ENCODE results near the gene HSD17B4.

The HSD17B4 gene

DNA sequence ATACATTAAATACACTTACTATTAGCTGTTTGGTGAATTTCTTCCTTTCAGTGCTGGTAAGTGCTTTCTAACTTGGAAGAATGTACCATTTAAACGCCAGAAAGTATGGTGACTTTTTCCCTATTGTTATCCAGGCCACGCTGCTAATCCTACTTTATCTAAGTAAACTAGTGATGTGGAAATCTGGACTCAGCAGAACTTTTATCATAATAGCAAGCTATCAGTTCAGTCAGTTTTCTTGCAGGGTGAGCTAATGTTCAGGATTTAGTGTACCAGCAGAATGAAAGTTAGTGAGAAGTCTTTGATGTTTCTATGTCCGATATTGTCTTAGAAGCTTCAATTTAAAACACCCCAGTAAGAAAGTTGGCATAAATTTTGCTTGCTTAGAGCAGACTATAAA, 72.2 kb downstream of the HSD17B4 start:
- TF ChIP-seq CTCF (IDR thresholded peaks at IDR 0.05) = no peak
- Histone ChIP-seq H3K36me3 (peaks cover 27 to 40% (median 33%) of the 10 kb centered on the region in 3 donors), H3K4me1 (no peaks in the 10 kb centered on the region)

GRCh38 chr5:119527351-119527750, 75.1 kb downstream of the HSD17B4 start:
- intact Hi-C loops (cut with DNase I; ENCODE audit: low total_unique reads) = no loop called here
- H3K4me1 ChIP-seq = no peaks in the 10 kb centered on the region
- no peak overlapping the region for H3K27ac ChIP-seq
- H3K9me3 ChIP-seq = no peaks in the 10 kb centered on the region
- no peak overlapping the region for H3K4me3 ChIP-seq
- H3K27me3 ChIP-seq = no peaks in the 10 kb centered on the region
- no peak for DNase-seq
- no peak for TF ChIP-seq CTCF (IDR thresholded peaks at IDR 0.05)
- H3K36me3 ChIP-seq = peaks cover 33 to 50% (median 36%) of the 10 kb centered on the region in 3 donors

More for the DNA sequence above, 72.2 kb downstream of the HSD17B4 start:
- Histone ChIP-seq H3K27ac (no peak overlapping the region), H3K9me3 (no peaks in the 10 kb centered on the region), H3K4me3 (no peak overlapping the region), H3K27me3 (no peaks in the 10 kb centered on the region)
- DNase-seq = no peak
- intact Hi-C loops (cut with DNase I; ENCODE audit: low total_unique reads) = no loop called here

GRCh38 chr5:119529811-119530210, 77.5 kb downstream of the HSD17B4 start:
- H3K27ac ChIP-seq = no peak overlapping the region
- intact Hi-C loops (cut with DNase I; ENCODE audit: low total_unique reads) = no loop called here
- H3K36me3 ChIP-seq = peaks cover 33 to 50% (median 36%) of the 10 kb centered on the region in 3 donors
- H3K27me3 ChIP-seq = no peaks in the 10 kb centered on the region
- H3K9me3 ChIP-seq = no peaks in the 10 kb centered on the region
- H3K4me1 ChIP-seq = no peaks in the 10 kb centered on the region
- no peak for DNase-seq
- TF ChIP-seq CTCF (IDR thresholded peaks at IDR 0.05) = no peak
- H3K4me3 ChIP-seq = no peak overlapping the region

DNA sequence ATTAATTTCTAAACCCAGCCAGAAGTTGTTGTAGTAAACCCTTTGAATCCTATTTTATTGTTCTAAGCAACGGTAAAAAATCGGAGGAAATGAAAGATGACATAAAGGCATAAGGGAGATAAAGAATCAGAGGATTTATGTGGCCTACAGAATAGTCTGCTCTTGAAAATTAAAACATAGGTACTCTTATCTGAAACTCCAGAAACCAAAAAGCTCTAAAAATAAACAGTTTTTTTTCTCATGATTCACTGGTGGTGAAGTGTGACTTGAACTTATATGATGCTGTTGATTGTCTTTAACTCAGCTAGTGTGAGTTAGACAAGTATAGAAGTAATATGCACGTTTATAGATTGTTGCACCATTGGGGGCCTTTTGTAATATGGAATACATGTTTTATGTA, 80.3 kb downstream of the HSD17B4 start:
- Histone ChIP-seq H3K4me1 (no peaks in the 10 kb centered on the region), H3K27ac (no peak overlapping the region), H3K9me3 (no peaks in the 10 kb centered on the region), H3K27me3 (no peaks in the 10 kb centered on the region), H3K36me3 (peaks cover 29 to 49% (median 34%) of the 10 kb centered on the region in 3 donors), H3K4me3 (no peak overlapping the region)
- intact Hi-C loops (cut with DNase I; ENCODE audit: low total_unique reads) = no loop called here
- no peak for DNase-seq
- TF ChIP-seq CTCF (IDR thresholded peaks at IDR 0.05) = no peak

- Histone ChIP-seq H3K9me3 (no peaks in the 10 kb centered on the region), H3K4me1 (no peaks in the 10 kb centered on the region), H3K27ac (no peak overlapping the region), H3K27me3 (no peaks in the 10 kb centered on the region), H3K36me3 (peaks cover 34 to 46% (median 35%) of the 10 kb centered on the region in 3 donors), H3K4me3 (no peak overlapping the region)
- DNase-seq = no peak
- no peak for TF ChIP-seq CTCF (IDR thresholded peaks at IDR 0.05)
- intact Hi-C loops (cut with DNase I; ENCODE audit: low total_unique reads) = no loop called here
These were observed 85.4 kb downstream of the HSD17B4 start for GRCh38 chr5:119537704-119538103.

DNA sequence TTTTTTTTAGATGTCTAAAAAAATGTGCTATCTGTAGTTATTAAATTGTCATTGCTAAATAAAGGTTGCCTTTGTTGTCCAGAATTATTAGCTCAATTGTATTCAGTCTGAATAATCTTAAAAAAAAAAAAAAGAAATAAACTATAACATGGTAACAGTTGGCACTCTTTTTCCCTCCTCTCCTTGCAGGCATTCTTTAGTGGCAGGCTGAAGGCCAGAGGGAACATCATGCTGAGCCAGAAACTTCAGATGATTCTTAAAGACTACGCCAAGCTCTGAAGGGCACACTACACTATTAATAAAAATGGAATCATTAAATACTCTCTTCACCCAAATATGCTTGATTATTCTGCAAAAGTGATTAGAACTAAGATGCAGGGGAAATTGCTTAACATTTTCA, 89.4 kb downstream of the HSD17B4 start:
- no peak overlapping the region for H3K27ac ChIP-seq
- TF ChIP-seq CTCF (IDR thresholded peaks at IDR 0.05) = no peak
- peaks cover 29 to 45% (median 33%) of the 10 kb centered on the region in 3 donors for H3K36me3 ChIP-seq
- H3K4me1 ChIP-seq = no peaks in the 10 kb centered on the region
- intact Hi-C loops (cut with DNase I; ENCODE audit: low total_unique reads) = no loop called here
- H3K9me3 ChIP-seq = no peaks in the 10 kb centered on the region
- no peak for DNase-seq
- H3K4me3 ChIP-seq = no peak overlapping the region
- H3K27me3 ChIP-seq = no peaks in the 10 kb centered on the region
